ENCODE data around the gene CEP76.

Gene CEP76

DNA sequence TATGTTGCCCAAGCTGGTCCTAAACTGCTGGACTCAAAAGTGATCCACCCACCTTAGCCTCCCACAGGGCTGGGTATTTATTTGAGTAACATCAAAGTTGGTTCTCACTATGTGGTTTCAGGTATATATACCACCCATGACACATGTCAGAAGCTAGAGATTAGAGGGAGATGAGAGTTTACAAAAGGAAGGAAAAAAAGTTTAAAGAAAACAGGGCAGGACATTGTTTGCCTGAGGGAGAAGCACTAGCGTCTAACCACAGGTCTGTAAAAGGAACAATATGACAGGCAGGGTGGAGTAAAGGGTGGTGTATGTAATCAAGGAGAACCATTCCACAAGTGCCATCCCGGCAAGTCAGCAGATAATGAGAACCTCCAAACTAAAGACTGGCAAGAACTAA is 8.5 kb downstream of the CEP76 start:
- ATAC-seq (ENCODE audit: low read depth), result peak; percentile 31; the same call in 1 of the 3 replicates
- no peak for DNase-seq (ENCODE audit: low spot score)
- TF ChIP-seq, protein P1, sequence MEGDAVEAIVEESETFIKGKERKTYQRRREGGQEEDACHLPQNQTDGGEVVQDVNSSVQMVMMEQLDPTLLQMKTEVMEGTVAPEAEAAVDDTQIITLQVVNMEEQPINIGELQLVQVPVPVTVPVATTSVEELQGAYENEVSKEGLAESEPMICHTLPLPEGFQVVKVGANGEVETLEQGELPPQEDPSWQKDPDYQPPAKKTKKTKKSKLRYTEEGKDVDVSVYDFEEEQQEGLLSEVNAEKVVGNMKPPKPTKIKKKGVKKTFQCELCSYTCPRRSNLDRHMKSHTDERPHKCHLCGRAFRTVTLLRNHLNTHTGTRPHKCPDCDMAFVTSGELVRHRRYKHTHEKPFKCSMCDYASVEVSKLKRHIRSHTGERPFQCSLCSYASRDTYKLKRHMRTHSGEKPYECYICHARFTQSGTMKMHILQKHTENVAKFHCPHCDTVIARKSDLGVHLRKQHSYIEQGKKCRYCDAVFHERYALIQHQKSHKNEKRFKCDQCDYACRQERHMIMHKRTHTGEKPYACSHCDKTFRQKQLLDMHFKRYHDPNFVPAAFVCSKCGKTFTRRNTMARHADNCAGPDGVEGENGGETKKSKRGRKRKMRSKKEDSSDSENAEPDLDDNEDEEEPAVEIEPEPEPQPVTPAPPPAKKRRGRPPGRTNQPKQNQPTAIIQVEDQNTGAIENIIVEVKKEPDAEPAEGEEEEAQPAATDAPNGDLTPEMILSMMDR (IDR thresholded peaks at IDR 0.05; ENCODE audit: poor library complexity, severe bottlenecking), result no peak
- peaks cover 65% of the 10 kb centered on the region for H3K36me3 ChIP-seq (ENCODE audit: low read depth)
- no peaks in the 10 kb centered on the region for H3K9me3 ChIP-seq (ENCODE audit: severe bottlenecking)
- H3K4me3 ChIP-seq (ENCODE audit: severe bottlenecking), result no peak overlapping the region
- H3K4me1 ChIP-seq (ENCODE audit: insufficient read depth, poor library complexity, severe bottlenecking), result peaks cover 16% of the 10 kb centered on the region
- H3K27me3 ChIP-seq (ENCODE audit: insufficient read depth, poor library complexity, severe bottlenecking), result no peaks in the 10 kb centered on the region
- H3K27ac ChIP-seq (ENCODE audit: poor library complexity, severe bottlenecking), result peak overlapping the region; percentile 6

DNA sequence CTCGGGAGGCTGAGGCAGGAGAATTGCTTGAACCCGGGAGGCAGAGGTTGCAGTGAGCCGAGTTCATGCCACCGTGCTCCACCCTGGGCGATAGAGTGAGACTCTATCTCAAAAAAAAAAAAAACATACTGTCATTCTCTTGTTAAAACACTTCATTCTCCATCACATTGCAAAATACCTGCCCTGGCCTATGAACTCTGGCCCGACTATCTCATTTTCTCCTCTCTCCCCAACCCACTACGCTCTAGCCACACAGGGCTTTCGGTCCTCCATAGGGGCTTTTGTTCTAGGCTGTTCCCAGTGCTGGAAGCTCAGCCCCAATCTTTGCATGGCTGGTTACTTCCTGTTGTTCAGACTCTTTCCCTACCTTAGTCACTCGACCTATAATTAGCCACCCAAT is 10.3 kb downstream of the CEP76 start:
- Histone ChIP-seq H3K27ac (ENCODE audit: poor library complexity, severe bottlenecking) (no peak overlapping the region), H3K36me3 (ENCODE audit: low read depth) (peaks cover 47% of the 10 kb centered on the region), H3K4me1 (ENCODE audit: insufficient read depth, poor library complexity, severe bottlenecking) (peaks cover 2% of the 10 kb centered on the region), H3K4me3 (ENCODE audit: severe bottlenecking) (no peak overlapping the region), H3K9me3 (ENCODE audit: severe bottlenecking) (no peaks in the 10 kb centered on the region), H3K27me3 (ENCODE audit: insufficient read depth, poor library complexity, severe bottlenecking) (no peaks in the 10 kb centered on the region)
- DNase-seq (ENCODE audit: low spot score) (no peak), ATAC-seq (ENCODE audit: low read depth) (no peak)
- TF ChIP-seq, protein P1 (IDR thresholded peaks at IDR 0.05; ENCODE audit: poor library complexity, severe bottlenecking), result no peak

DNA sequence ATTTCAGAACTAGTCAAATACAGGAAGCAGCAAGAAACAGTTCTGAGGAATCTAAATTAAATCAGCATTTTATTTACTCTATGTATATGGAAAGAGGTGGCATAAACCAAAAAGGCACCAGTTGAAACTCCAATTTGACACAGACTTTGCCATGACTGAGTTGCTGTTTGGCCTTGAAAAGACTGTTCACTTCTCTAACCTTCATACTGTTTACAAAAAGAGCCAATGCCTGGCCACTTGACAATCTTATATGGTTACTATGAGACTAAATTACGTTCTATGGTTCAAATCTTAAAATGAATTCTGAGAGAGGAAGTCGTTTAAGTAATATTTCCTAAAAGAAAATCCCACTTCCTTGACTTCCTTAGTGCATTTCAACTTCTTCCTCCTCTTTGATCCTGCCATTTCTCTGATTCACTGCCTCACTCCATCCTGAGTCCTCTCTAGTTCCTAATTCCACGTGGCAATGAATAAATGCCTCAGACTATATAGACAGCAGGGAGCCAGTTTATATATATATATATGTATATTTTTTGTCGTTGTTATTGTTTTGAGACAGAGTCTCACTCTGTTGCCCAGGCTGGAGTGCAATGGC is 13.2 kb downstream of the CEP76 start:
- Histone ChIP-seq H3K4me1 (ENCODE audit: insufficient read depth, poor library complexity, severe bottlenecking) (no peaks in the 10 kb centered on the region), H3K27ac (ENCODE audit: poor library complexity, severe bottlenecking) (no peak overlapping the region), H3K4me3 (ENCODE audit: severe bottlenecking) (no peak overlapping the region), H3K9me3 (ENCODE audit: severe bottlenecking) (no peaks in the 10 kb centered on the region), H3K27me3 (ENCODE audit: insufficient read depth, poor library complexity, severe bottlenecking) (no peaks in the 10 kb centered on the region), H3K36me3 (ENCODE audit: low read depth) (peaks cover 38% of the 10 kb centered on the region)
- TF ChIP-seq, protein P1 (IDR thresholded peaks at IDR 0.05; ENCODE audit: poor library complexity, severe bottlenecking), result no peak
- DNase-seq (ENCODE audit: low spot score) (no peak), ATAC-seq (ENCODE audit: low read depth) (no peak)

DNA sequence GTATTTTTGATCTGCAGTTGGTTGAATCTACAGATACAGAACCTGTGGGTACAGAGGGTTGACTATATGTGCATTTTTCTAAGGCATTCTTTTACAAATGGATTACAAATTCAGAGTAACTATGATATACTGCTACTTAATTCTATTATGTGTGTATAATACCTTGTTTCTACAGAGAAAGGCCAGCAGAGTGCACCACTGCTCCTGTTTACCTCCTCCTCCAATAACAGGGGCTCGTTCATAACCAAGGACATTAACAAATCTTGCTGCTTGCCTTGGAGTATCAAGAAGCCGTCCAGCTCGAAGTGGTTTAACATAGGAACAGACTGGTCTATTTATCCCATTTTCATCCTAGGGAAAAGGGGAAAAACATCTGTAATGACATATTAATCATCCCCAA is 16.4 kb downstream of the CEP76 start:
- Histone ChIP-seq H3K27ac (ENCODE audit: poor library complexity, severe bottlenecking) (no peak overlapping the region), H3K4me1 (ENCODE audit: insufficient read depth, poor library complexity, severe bottlenecking) (no peaks in the 10 kb centered on the region), H3K36me3 (ENCODE audit: low read depth) (peaks cover 23% of the 10 kb centered on the region), H3K27me3 (ENCODE audit: insufficient read depth, poor library complexity, severe bottlenecking) (no peaks in the 10 kb centered on the region), H3K4me3 (ENCODE audit: severe bottlenecking) (no peak overlapping the region), H3K9me3 (ENCODE audit: severe bottlenecking) (no peaks in the 10 kb centered on the region)
- TF ChIP-seq, protein P1 (IDR thresholded peaks at IDR 0.05; ENCODE audit: poor library complexity, severe bottlenecking), result peak; percentile 33
- DNase-seq (ENCODE audit: low spot score) (no peak), ATAC-seq (ENCODE audit: low read depth) (peak; percentile 70)

DNA sequence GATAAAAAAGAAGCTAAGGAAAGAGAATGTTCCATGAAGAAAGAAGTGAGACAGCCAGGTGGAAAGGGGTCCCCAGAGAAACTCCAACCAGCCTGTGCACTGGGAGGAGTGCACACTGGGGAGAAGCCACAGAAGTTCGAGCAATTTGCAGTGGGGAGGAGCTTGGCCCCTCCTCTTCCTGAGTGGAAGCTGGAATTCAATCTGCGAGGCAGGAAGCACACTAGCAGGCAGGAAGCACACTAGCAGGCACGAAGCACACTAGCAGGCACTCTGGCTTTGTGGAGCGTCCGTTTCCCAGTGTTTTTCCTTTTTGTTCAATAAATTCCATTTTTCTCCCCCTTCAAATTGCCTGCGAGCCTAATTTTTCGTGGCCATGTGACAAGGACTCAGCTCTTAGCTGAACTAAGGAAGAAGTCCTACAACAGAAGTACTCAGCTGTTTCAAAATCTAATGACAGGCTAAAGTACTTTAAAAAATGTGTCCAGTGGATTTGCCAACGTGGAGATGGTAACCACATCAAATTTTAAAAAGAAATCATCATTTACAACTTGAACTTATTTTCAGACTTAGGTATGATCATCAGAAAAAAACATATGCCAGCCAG is 23.2 kb downstream of the CEP76 start:
- Histone ChIP-seq H3K4me3 (ENCODE audit: severe bottlenecking) (no peak overlapping the region), H3K27ac (ENCODE audit: poor library complexity, severe bottlenecking) (no peak overlapping the region), H3K27me3 (ENCODE audit: insufficient read depth, poor library complexity, severe bottlenecking) (no peaks in the 10 kb centered on the region), H3K4me1 (ENCODE audit: insufficient read depth, poor library complexity, severe bottlenecking) (no peaks in the 10 kb centered on the region), H3K36me3 (ENCODE audit: low read depth) (peaks cover 34% of the 10 kb centered on the region), H3K9me3 (ENCODE audit: severe bottlenecking) (no peaks in the 10 kb centered on the region)
- ATAC-seq (ENCODE audit: low read depth) (0 out of 3 replicates have a peak, but pooled peaks have one; percentile 41), DNase-seq (ENCODE audit: low spot score) (no peak)
- TF ChIP-seq, protein P1 (IDR thresholded peaks at IDR 0.05; ENCODE audit: poor library complexity, severe bottlenecking), result no peak

Measured in RWPE2 (cell line).